Stimulated activated CD8-positive, alpha-beta memory T cell treated with anti-CD3 and anti-CD28 coated beads, Interleukin-4, amount 100 ng/mL, for 4 hours (primary cell): ENCODE measurements around the gene TTL.
"Not testable (repeated sequence)": the region's sequence is repeated elsewhere in the genome, so short reads cannot be mapped to it uniquely, and the experiment has no call there.

Experiments
- DNase-seq, 2 donors: peaks; one replicate each; pipeline ENCODE4 v3.0.0-alpha.2; 2020; ENCODE audit warnings: low read depth in 2 of 2, low spot score in 1 of 2

The TTL gene

DNA sequence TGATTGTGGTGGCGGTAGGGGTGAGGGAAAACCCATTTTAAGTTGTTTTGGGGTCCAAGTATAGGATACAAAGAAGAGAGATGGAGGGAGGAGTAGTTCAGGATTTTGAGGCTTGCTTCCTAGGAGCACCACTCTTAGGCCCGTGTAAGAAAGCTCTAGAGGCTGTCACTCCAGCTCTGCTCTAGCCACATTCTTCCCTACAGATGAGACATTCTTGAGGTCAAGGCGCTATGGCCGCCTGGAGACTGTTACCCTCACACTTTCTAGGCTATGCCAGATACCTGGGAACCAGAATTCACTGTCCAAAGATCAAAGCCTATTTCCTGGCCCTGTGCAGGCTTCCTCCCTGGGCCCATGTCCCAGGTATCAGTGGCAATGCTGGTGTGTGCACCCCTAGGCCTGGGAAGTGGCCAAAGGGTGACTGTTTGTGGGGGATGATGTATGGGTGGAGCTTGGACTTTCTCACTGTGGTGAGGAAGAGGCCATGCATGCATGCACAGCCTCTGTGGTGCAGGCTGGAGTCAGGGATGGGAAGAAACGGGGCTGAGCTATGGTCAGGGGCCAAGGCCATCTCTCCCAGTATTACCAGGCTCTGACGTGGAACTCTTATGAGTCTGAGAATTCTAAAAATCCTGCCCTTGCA lies 7.0 kb upstream of the TTL start:
- no peak for DNase-seq

GRCh38 chr2:112476434-112476833 lies 5.5 kb upstream of the TTL start:
- no peak for DNase-seq

DNA sequence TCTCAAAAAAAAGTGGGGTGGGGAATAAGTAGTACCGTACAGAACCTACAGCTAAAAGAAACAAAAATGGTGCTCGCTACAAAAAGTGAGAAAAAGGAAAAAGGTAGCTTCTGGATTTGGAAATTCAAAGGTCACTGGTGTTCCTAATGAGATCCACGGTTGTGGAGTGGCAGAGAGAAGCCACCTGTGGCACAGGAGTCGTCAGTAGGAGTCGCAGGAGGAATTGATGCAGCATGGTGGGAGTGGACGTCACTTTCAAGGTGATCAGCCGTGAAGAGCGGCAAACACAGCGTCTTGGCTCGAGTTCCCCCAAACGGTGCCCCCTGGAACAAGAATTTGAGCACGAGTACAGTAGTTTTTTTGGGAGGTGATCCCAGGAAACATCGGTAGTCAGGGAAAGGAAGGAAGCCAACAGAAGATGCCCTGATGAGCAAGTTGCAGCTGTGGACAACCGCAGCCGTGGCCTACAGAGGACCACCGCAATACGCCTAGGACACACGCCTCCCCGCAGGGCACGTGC lies 1.4 kb upstream of the TTL start:
- no peak for DNase-seq

DNA sequence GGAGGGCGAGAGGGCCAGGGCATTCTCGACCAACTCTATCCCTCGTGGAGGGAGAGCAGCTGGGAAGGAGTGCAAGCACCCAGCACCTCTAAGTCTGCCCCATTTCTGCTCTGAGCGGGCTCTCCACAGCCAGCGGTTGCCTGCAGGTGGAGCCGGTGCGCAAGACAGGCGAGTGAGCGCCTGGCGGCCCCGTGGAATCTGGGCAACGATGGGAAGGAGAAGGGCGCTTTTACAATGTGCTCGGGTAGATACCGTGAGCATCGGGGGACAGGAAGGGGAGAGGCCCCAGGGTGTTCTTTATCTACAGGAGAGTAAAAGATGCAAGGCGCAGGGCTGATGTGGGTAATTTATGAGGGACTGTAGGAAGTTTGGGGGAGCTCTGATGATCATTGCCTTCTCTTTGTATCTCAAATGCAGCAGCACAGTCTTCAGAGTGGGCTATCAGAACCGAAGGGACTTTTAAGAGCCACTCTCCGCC lies 867 bp upstream of the TTL start:
- DNase-seq: peak; percentile 57 to 60

GRCh38 chr2:112482309-112483041 lies 519 bp downstream of the TTL start:
- DNase-seq: no peak

- no peak for DNase-seq
Observed at GRCh38 chr2:112483042-112483473, 1.1 kb downstream of the TTL start.

DNA sequence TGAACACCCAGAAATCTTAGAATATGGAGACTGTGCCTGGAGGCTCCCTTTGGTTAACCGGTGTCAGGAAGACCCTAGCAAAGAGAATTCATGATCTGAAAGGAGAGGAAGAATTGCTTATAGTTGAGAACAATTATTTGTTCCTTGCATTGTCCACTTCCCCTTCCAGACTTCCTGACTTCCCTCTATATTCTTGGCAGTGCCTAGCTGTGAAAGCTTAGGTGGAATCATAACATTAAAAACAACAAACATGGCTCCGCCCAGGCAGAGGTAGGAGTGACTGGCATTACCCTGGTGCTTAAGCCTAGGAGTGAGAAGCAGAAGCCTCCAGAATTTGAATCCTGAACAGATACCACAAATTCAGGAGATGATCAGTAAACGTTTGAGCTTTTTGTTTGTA lies 1.9 kb downstream of the TTL start:
- no peak for DNase-seq

GRCh38 chr2:112485849-112486248 lies 3.9 kb downstream of the TTL start:
- no peak for DNase-seq

DNA sequence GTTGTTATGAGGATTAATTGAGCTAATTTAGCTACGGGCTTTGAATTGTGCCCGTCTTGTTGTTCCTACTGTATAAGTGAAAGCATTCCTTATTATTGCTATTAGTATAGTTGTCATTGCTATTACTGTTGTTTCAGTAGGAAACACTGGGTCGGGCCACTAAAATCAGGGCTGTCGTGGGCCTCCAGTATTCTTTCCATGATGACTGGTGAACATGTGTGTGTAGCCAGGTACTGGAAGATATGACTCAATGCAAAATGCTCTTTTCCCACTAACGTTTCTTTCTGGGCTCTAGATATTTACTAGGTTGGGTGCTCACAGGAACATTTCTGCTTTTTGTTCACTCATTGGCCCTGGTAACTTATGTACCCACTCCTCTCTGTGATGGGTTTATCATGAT lies 4.9 kb downstream of the TTL start:
- no peak for DNase-seq

GRCh38 chr2:112487444-112487961 lies 5.5 kb downstream of the TTL start:
- DNase-seq: no peak

- DNase-seq: no peak
Observed at GRCh38 chr2:112488201-112488600, 6.2 kb downstream of the TTL start.

DNA sequence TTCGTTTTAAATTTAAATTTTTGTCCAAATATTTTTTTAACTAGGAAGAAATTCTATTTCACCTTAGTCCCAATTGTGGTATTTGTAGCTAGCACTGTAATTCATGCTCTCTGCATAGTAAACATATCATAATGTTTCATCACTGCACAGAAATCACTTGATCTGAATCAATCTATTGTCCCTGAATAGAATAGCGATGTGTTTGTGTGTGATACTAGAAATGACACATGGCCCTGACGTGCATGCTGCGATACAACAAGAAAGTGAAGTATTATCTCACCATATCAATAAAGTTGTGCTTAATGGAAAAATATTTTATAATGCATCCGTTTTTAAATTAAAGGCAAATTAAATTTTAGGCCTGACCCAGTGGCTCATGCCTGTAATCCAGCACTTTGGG lies 10.0 kb downstream of the TTL start:
- no peak for DNase-seq

GRCh38 chr2:112493048-112493447 lies 11.1 kb downstream of the TTL start:
- no peak for DNase-seq

- no peak for DNase-seq
Observed at GRCh38 chr2:112493858-112494648, 12.1 kb downstream of the TTL start.

DNA sequence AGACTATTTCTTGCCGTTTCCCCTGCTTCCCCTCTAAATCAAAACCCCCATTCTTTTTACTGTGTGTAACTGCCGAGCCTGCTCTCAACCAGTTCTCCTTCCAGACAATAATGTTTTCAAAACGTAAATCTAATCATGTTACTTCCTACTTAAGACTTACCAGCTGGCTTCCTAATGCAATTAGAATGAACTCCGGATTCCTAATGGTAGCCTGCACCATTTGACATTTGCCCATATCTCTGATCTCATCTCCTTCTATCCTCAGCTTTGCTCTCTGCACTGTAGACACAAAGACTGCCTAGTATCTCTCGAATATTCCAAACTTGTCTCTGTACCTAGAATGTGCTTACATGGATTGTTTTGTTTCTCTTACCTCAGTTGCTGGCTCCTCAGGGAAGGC lies 12.9 kb downstream of the TTL start:
- no peak for DNase-seq

GRCh38 chr2:112495878-112496277 lies 13.9 kb downstream of the TTL start:
- not testable (repeated sequence) for DNase-seq

DNA sequence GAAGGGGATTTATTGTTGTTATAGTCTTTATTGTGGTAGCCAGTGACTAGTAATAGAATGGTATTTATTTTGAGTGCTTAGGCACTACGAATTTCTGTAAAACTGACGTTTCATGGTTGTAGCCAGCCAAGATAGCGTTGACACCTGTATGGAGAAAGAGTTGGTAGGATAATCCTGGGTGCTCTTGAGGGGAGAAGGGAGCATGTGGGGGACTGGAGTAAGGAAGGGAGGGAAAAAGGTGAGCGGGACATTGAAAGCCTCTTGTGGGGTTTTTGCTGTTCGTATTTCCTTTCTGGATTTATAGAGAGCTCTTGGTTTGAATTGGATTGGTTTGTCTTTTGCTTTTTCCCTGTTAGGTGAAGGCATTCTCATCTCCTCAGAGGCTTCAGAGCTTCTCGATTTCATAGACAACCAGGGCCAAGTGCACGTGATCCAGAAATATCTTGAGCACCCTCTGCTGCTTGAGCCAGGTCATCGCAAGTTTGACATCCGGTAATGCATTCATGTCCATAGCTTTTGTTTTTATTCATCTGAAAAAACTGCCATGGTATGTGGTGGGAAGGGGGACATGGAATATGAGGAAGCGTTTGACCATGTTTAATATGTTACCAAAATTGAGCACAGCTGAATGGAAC lies 19.0 kb downstream of the TTL start:
- DNase-seq: peak in 1 of 2 donors; percentile 11

GRCh38 chr2:112509239-112509998 lies 27.5 kb downstream of the TTL start:
- DNase-seq: not testable (repeated sequence)

DNA sequence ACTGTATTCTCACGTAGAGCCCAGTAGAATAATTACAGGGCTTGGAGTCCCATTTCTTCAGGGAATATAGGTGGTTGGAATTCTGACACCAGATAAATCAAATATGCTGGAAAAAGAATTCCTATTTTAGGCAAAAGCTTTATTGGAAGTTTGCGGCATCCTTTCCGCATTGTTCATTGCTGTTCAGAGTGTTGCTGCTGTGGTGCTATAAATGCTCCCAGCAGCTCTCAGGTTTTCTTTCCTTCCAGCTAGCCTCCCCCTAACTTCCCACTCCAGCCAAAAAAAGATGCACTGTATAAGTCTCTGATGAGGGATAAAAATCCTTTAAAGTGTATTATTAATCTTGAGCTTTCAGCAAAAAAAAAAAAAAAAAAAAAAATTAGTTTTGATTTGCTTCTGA lies 34.8 kb downstream of the TTL start:
- DNase-seq: no peak

GRCh38 chr2:112518807-112519206 lies 36.9 kb downstream of the TTL start:
- no peak for DNase-seq
